ENCODE data around the gene RGS10.

The RGS10 gene

GRCh38 chr10:119520283-119520682, 22.2 kb downstream of the RGS10 start:
- no peak for DNase-seq

- DNase-seq = peak in 1 of 58 donors; percentile 16
Measured at GRCh38 chr10:119518936-119519335, 23.6 kb downstream of the RGS10 start.

- no peak for DNase-seq
Measured at GRCh38 chr10:119518176-119518575, 24.3 kb downstream of the RGS10 start.

GRCh38 chr10:119517235-119518141, 25.0 kb downstream of the RGS10 start:
- peak in 14 of 58 donors; percentile 3 to 33 (median 20) for DNase-seq

- peak in 4 of 58 donors; percentile 13 to 27 (median 21) for DNase-seq
Measured at GRCh38 chr10:119516381-119517234, 25.9 kb downstream of the RGS10 start.

- DNase-seq = no peak
Measured at GRCh38 chr10:119515511-119516045, 26.9 kb downstream of the RGS10 start.

GRCh38 chr10:119514819-119515218, 27.7 kb downstream of the RGS10 start:
- no peak for DNase-seq

GRCh38 chr10:119511828-119512515, 30.5 kb downstream of the RGS10 start:
- no peak for DNase-seq

GRCh38 chr10:119509909-119510451, 32.5 kb downstream of the RGS10 start:
- no peak for DNase-seq

- no peak for DNase-seq
Measured at GRCh38 chr10:119507115-119507514, 35.4 kb downstream of the RGS10 start.

- DNase-seq = no peak
Measured at GRCh38 chr10:119505588-119506315, 36.8 kb downstream of the RGS10 start.

- no peak for DNase-seq
Measured at GRCh38 chr10:119505131-119505551, 37.4 kb downstream of the RGS10 start.

- DNase-seq = no peak
Measured at GRCh38 chr10:119504651-119505050, 37.9 kb downstream of the RGS10 start.

- DNase-seq = no peak
Measured at GRCh38 chr10:119503821-119504220, 38.7 kb downstream of the RGS10 start.

- no peak for DNase-seq
Measured at GRCh38 chr10:119502618-119503155, 39.8 kb downstream of the RGS10 start.

GRCh38 chr10:119502209-119502608, 40.3 kb downstream of the RGS10 start:
- no peak for DNase-seq

- no peak for DNase-seq
Measured at GRCh38 chr10:119501690-119502089, 40.8 kb downstream of the RGS10 start.

GRCh38 chr10:119500821-119501220, 41.7 kb downstream of the RGS10 start:
- no peak for DNase-seq

GRCh38 chr10:119500123-119500795, 42.3 kb downstream of the RGS10 start:
- no peak for DNase-seq
